ENCODE results near the gene CD4. TPM values are rescaled to one million over a fixed set of nuclear protein-coding genes. Genes with fewer than 3 reads are reported as not detected.

Gene CD4
- total and polyA plus RNA-seq, 2 donors (not counting 3 experiments of a cell fraction or from before 2014, with no cell fraction given) = not detected

GRCh38 chr12:6846316-6846869 lies 57.1 kb downstream of the CD4 start:
- Histone ChIP-seq H3K9me3 (replicated peaks; ENCODE audit: control insufficient read depth, insufficient read depth, low read length) (no peaks in the 10 kb centered on the region), H3K27ac (ENCODE audit: insufficient read depth, low read depth, low read length) (no peak overlapping the region), H3K4me2 (ENCODE audit: insufficient read depth, low read length) (no peak overlapping the region), H3K4me3 (replicated peaks in 1 of 3; ENCODE audit: insufficient read depth in 1 of 3, low read depth in 1 of 3, low read length in 3 of 3) (no peak overlapping the region), H3K4me1 (ENCODE audit: control insufficient read depth, extremely low read depth, insufficient read depth, low read length) (peaks cover 11% of the 10 kb centered on the region), H3K79me2 (ENCODE audit: control insufficient read depth, insufficient read depth, low read length) (peaks cover 20% of the 10 kb centered on the region), H4K20me1 (replicated peaks; ENCODE audit: control insufficient read depth, extremely low read depth, insufficient read depth, low read length) (no peaks in the 10 kb centered on the region), H3K36me3 (ENCODE audit: control insufficient read depth in 2 of 2, extremely low read depth in 1 of 2, insufficient read depth in 2 of 2, low read length in 2 of 2) (peaks cover 11 to 42% of the 10 kb centered on the region in 2 experiments), H3K9ac (replicated peaks; ENCODE audit: extremely low read depth, insufficient read depth, low read length) (no peak overlapping the region), H2AFZ (ENCODE audit: low read depth, low read length) (no peak overlapping the region), H3K9me1 (replicated peaks; ENCODE audit: control insufficient read depth, extremely low read depth, insufficient read depth, low read length) (no peaks in the 10 kb centered on the region), H3K27me3 (ENCODE audit: control insufficient read depth in 2 of 2, insufficient read depth in 2 of 2, low read length in 2 of 2) (no peaks in the 10 kb centered on the region)
- ChIA-PET POLR2A (no interaction called here), CTCF (interaction anchor here (0.8 to 1.0 kb wide), 2 partner anchors 12 to 93 kb away, joined by 3 read pairs; partner anchors contain the start of gene MLF2)
- FAIRE-seq (no peak), DNase-seq (ENCODE audit: low read depth, low spot score) (no peak)
- BruUV-seq (replicated peaks) = no TSS peak
- dilution Hi-C loops (cut with MboI; ENCODE audit: extremely low pct_ligation_motif_present, low sequenced_read_pairs) = no loop called here
- intact Hi-C loops (cut with micrococcal nuclease) = no loop called here
- TF ChIP-seq MYC (IDR thresholded peaks at IDR 0.05; ENCODE audit: low read depth, low read length) (no peak), POLR2A (IDR thresholded peaks at IDR 0.05; ENCODE audit: low read depth, low read length) (no peak), CTCF (IDR thresholded peaks at IDR 0.05; ENCODE audit: extremely low read depth in 1 of 2, insufficient read depth in 1 of 2, low read depth in 1 of 2, low read length in 2 of 2) (no peak), EZH2 (IDR thresholded peaks at IDR 0.05; ENCODE audit: borderline replicate concordance, low read depth, low read length, severe bottlenecking) (no peak), POLR2AphosphoS5 (IDR thresholded peaks at IDR 0.05; ENCODE audit: insufficient read depth, low read depth, low read length) (no peak), GATA2 (IDR thresholded peaks at IDR 0.05; ENCODE audit: insufficient read depth, insufficient read length, low read depth, low read length) (no peak), JUN (IDR thresholded peaks at IDR 0.05; ENCODE audit: borderline replicate concordance, insufficient read depth, insufficient read length, low read depth) (no peak), MAX (IDR thresholded peaks at IDR 0.05; ENCODE audit: insufficient read depth, insufficient read length) (no peak), FOS (IDR thresholded peaks at IDR 0.05; ENCODE audit: borderline replicate concordance, insufficient read depth, low read length) (no peak)
